AG09309 (cell line): ENCODE results near the gene APBB2.

Source experiments
- DNase-seq: peaks from one replicate; pipeline ENCODE4 v3.0.0-alpha.2; 2010; ENCODE audit warnings: low read depth
- H3K4me3 ChIP-seq: 2 replicates; pipeline ENCODE4 v1.5.1; 2011; ENCODE audit warnings: mild to moderate bottlenecking, low read depth, low read length, moderate library complexity; ENCODE audit not compliant: control insufficient read depth
- TF ChIP-seq, protein P1 (sequence below): IDR thresholded peaks from 2 replicates; pipeline ENCODE4 v1.5.1; 2011; ENCODE audit warnings: mild to moderate bottlenecking, low read depth, low read length, inconsistent platforms; ENCODE audit not compliant: insufficient read depth, control insufficient read depth; ENCODE audit errors: missing control alignments

APBB2 gene

GRCh38 chr4:41072021-41072777 is 142.1 kb downstream of the APBB2 start:
- no peak overlapping the region for H3K4me3 ChIP-seq
- no peak for DNase-seq
- TF ChIP-seq, protein P1, sequence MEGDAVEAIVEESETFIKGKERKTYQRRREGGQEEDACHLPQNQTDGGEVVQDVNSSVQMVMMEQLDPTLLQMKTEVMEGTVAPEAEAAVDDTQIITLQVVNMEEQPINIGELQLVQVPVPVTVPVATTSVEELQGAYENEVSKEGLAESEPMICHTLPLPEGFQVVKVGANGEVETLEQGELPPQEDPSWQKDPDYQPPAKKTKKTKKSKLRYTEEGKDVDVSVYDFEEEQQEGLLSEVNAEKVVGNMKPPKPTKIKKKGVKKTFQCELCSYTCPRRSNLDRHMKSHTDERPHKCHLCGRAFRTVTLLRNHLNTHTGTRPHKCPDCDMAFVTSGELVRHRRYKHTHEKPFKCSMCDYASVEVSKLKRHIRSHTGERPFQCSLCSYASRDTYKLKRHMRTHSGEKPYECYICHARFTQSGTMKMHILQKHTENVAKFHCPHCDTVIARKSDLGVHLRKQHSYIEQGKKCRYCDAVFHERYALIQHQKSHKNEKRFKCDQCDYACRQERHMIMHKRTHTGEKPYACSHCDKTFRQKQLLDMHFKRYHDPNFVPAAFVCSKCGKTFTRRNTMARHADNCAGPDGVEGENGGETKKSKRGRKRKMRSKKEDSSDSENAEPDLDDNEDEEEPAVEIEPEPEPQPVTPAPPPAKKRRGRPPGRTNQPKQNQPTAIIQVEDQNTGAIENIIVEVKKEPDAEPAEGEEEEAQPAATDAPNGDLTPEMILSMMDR = no peak

DNA sequence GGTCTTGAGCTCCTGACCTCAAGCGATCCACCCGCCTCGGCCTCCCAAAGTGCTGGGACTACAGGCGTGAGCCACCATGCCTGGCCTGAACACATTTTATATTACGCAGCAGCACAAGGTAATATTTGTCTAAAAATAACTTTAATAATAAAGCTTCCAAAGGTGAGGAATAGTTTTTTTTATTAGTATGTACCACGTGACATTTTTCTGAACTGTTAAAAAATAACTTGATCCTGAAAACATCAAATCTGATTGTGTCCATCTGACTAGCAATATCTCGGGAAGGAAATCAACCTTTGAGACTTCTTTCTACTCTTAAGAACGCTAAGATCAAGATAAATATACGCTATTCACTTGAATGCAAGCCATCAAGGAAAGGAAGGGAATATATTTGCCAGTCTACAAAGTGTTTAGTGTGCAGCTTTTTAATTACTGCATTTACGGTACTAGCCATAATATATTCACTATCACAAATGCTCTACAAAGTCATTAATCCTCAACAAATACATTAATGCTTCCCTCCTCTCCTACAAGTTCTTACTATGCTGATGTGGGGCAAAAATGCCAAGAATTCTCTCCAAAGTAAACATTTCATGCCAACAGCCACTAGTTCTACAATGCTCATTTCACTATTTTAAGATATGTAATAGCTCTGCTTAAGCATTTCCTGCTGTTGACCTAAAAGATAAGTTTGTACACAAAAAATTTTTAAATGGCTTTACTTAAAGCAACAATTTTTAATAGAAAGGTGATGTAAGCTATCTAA is 143.6 kb downstream of the APBB2 start:
- TF ChIP-seq, protein P1 = no peak

GRCh38 chr4:41069838-41070237 is 144.5 kb downstream of the APBB2 start:
- no peak overlapping the region for H3K4me3 ChIP-seq
- no peak for DNase-seq
- TF ChIP-seq, protein P1 = no peak

More for the DNA sequence above, 143.6 kb downstream of the APBB2 start:
- no peak overlapping the region for H3K4me3 ChIP-seq
- no peak for DNase-seq

- H3K4me3 ChIP-seq = no peak overlapping the region
- DNase-seq = no peak
- TF ChIP-seq, protein P1 = no peak
Observed at GRCh38 chr4:41069257-41069656, 145.1 kb downstream of the APBB2 start.

DNA sequence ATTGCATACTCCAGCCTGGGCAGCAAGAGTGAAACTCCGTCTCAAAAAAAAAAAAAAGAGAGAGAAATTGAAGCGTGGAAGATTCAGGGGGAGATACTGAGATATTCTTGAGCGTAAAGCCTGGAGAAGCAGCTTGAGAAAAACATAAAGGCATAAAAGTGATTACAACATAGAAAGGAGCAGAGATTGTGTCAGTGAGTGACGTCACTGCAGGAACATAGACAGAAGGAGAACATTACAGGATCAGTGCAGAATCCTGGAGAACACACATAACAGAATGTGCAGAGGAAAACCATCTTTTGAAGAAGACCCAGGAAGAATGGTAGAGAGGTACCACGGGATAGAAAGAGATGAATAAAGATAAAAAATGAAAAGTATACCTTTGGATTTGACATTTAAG is 147.0 kb downstream of the APBB2 start:
- TF ChIP-seq, protein P1 = no peak
- H3K4me3 ChIP-seq = no peak overlapping the region
- DNase-seq = no peak

DNA sequence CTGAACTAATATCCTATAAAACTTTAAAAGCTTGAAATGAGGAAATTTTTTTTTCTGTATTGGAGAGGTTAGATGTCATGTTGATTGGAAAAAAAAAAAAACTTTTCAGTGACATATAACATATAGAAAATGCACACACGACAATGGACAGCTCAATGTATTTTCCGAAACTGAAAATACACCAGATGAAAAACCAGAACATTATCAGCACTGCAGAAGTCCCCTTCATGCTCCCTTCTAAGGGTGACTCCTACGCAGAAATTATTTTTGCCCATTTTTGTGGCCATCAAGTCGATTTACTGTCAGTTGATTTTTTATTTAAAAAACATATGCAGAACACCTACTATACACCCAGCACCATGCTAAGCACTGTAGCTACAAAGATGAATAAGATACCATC is 148.3 kb downstream of the APBB2 start:
- no peak for DNase-seq
- TF ChIP-seq, protein P1 = no peak
- no peak overlapping the region for H3K4me3 ChIP-seq
